Measurements from ENCODE around the gene DIS3L2.
"Not testable (repeated sequence)": the region's sequence is repeated elsewhere in the genome, so short reads cannot be mapped to it uniquely, and the experiment has no call there.

The DIS3L2 gene

GRCh38 chr2:232116852-232117251 lies 155.3 kb downstream of the DIS3L2 start:
- DNase-seq (ENCODE audit: low spot score): no peak

GRCh38 chr2:232117413-232117812 lies 155.9 kb downstream of the DIS3L2 start:
- no peak for DNase-seq (ENCODE audit: low spot score)

- no peak for DNase-seq (ENCODE audit: low spot score)
These were observed 159.4 kb downstream of the DIS3L2 start for GRCh38 chr2:232120911-232121310.

GRCh38 chr2:232124309-232124708 lies 162.8 kb downstream of the DIS3L2 start:
- DNase-seq (ENCODE audit: low spot score): no peak

- DNase-seq (ENCODE audit: low spot score): peak; percentile 5
These were observed 165.0 kb downstream of the DIS3L2 start for GRCh38 chr2:232126301-232127099.

GRCh38 chr2:232129483-232129882 lies 168.0 kb downstream of the DIS3L2 start:
- DNase-seq (ENCODE audit: low spot score): no peak

GRCh38 chr2:232132181-232132580 lies 170.7 kb downstream of the DIS3L2 start:
- no peak for DNase-seq (ENCODE audit: low spot score)

- no peak for DNase-seq (ENCODE audit: low spot score)
These were observed 171.6 kb downstream of the DIS3L2 start for GRCh38 chr2:232133078-232133477.

GRCh38 chr2:232134939-232135338 lies 173.4 kb downstream of the DIS3L2 start:
- no peak for DNase-seq (ENCODE audit: low spot score)

GRCh38 chr2:232137356-232138147 lies 176.0 kb downstream of the DIS3L2 start:
- no peak for DNase-seq (ENCODE audit: low spot score)

- no peak for DNase-seq (ENCODE audit: low spot score)
These were observed 176.9 kb downstream of the DIS3L2 start for GRCh38 chr2:232138441-232138840.

GRCh38 chr2:232139171-232139594 lies 177.7 kb downstream of the DIS3L2 start:
- no peak for DNase-seq (ENCODE audit: low spot score)

GRCh38 chr2:232139786-232140562 lies 178.5 kb downstream of the DIS3L2 start:
- DNase-seq (ENCODE audit: low spot score): no peak

GRCh38 chr2:232141591-232141990 lies 180.1 kb downstream of the DIS3L2 start:
- no peak for DNase-seq (ENCODE audit: low spot score)

- DNase-seq (ENCODE audit: low spot score): peak; percentile 68
These were observed 180.5 kb downstream of the DIS3L2 start for GRCh38 chr2:232142049-232142448.

- no peak for DNase-seq (ENCODE audit: low spot score)
These were observed 181.0 kb downstream of the DIS3L2 start for GRCh38 chr2:232142502-232142901.

- DNase-seq (ENCODE audit: low spot score): no peak
These were observed 184.8 kb downstream of the DIS3L2 start for GRCh38 chr2:232146294-232146693.

- DNase-seq (ENCODE audit: low spot score): no peak
These were observed 186.0 kb downstream of the DIS3L2 start for GRCh38 chr2:232147440-232148077.

- no peak for DNase-seq (ENCODE audit: low spot score)
These were observed 200.7 kb downstream of the DIS3L2 start for GRCh38 chr2:232162187-232162586.

GRCh38 chr2:232170396-232170795 lies 208.9 kb downstream of the DIS3L2 start:
- DNase-seq (ENCODE audit: low spot score): peak; percentile 20

- DNase-seq (ENCODE audit: low spot score): no peak
These were observed 213.1 kb downstream of the DIS3L2 start for GRCh38 chr2:232174662-232175061.

- DNase-seq (ENCODE audit: low spot score): not testable (repeated sequence)
These were observed 215.1 kb downstream of the DIS3L2 start for GRCh38 chr2:232176587-232176986.

All from globus pallidus (tissue), 1 donor.